Neural cell (in vitro differentiated cells): Measurements from ENCODE around the gene CYTH3. TPM values are rescaled to one million over a fixed set of nuclear protein-coding genes. Genes with fewer than 3 reads are reported as not detected.

Experiments
- H2AFZ ChIP-seq: fragments of 200-600, 300-800 bp; sonication (generic), shearing (Covaris generic); 2 replicates; pipeline ENCODE4 v1.6.0; 2014; ENCODE audit warnings: low read depth, mild to moderate bottlenecking, antibody characterized with exemption, low read length, moderate library complexity
- H3F3A ChIP-seq: fragments of 200-600 bp; shearing (Covaris generic); 2 replicates; pipeline ENCODE4 v1.6.1; 2016; ENCODE audit warnings: mild to moderate bottlenecking, moderate library complexity, mixed read lengths, antibody characterized with exemption, low read length; ENCODE audit not compliant: insufficient read depth, poor library complexity, severe bottlenecking
- H3K27ac ChIP-seq: fragments of 200-600, 300-800 bp; sonication (generic), shearing (Covaris generic); 2 replicates; pipeline ENCODE4 v1.5.1; 2014; ENCODE audit warnings: mild to moderate bottlenecking, low read length, moderate library complexity
- H3K27me3 ChIP-seq: fragments of 300-800, 200-600 bp; sonication (generic), shearing (Covaris generic); 2 replicates; pipeline ENCODE4 v1.6.0; 2014; ENCODE audit warnings: mild to moderate bottlenecking, low read depth, low read length, moderate library complexity; ENCODE audit not compliant: insufficient read depth
- H3K36me3 ChIP-seq: fragments of 300-800, 200-600 bp; sonication (generic), shearing (Covaris generic); 2 replicates; pipeline ENCODE4 v1.5.1; 2014; ENCODE audit warnings: mild to moderate bottlenecking, antibody characterized with exemption, low read length, moderate library complexity; ENCODE audit not compliant: insufficient read depth
- H3K4me2 ChIP-seq: fragments of 300-800, 200-600 bp; sonication (generic), shearing (Covaris generic); 2 replicates; pipeline ENCODE4 v1.6.0; 2014; ENCODE audit warnings: mild to moderate bottlenecking, low read length
- H3K4me3 ChIP-seq: fragments of 300-800, 200-600 bp; sonication (generic), shearing (Covaris generic); 2 replicates; pipeline ENCODE4 v1.5.1; 2014; ENCODE audit warnings: mild to moderate bottlenecking, low read length, moderate library complexity
- H3K79me2 ChIP-seq: fragments of 200-600 bp; shearing (Covaris generic); replicated peaks from 2 replicates; pipeline ENCODE4 v1.6.0; 2014; ENCODE audit warnings: mild to moderate bottlenecking, low read length, moderate library complexity; ENCODE audit not compliant: insufficient read depth
- H3K9ac ChIP-seq: fragments of 300-800, 200-600 bp; sonication (generic), shearing (Covaris generic); 2 replicates; pipeline ENCODE4 v1.6.1; 2016; ENCODE audit warnings: mild to moderate bottlenecking, low read length, mixed read lengths
- H3K9me2 ChIP-seq: fragments of 200-600 bp; shearing (Covaris generic); 2 replicates; pipeline ENCODE4 v1.6.1; 2016; ENCODE audit warnings: mild to moderate bottlenecking, low read length, mixed read lengths; ENCODE audit not compliant: insufficient read depth
- H3K9me3 ChIP-seq: fragments of 200-600, 300-800 bp; sonication (generic), shearing (Covaris generic); 2 replicates; pipeline ENCODE4 v1.6.1; 2016; ENCODE audit warnings: mild to moderate bottlenecking, mixed run types, low read length, moderate library complexity, mixed read lengths
- H4K20me1 ChIP-seq: fragments of 200-600 bp; shearing (Covaris generic); 2 replicates; pipeline ENCODE4 v1.6.1; 2016; ENCODE audit warnings: mild to moderate bottlenecking, mixed run types; ENCODE audit not compliant: insufficient read depth
- EP300 ChIP-seq: fragments of 450-650 bp; conservative IDR thresholded peaks from 2 replicates; pipeline ENCODE4 v1.6.1; 2014; ENCODE audit warnings: antibody characterized with exemption, mild to moderate bottlenecking, moderate library complexity; ENCODE audit not compliant: poor library complexity, severe bottlenecking
- EZH2 ChIP-seq: fragments of 200-600, 300-800 bp; shearing (Covaris generic), sonication (generic); IDR thresholded peaks from 2 replicates; pipeline ENCODE4 v1.6.1; 2014; ENCODE audit warnings: antibody characterized with exemption, low read length, borderline replicate concordance, mild to moderate bottlenecking; ENCODE audit not compliant: insufficient read depth, poor library complexity, severe bottlenecking
- MXI1 ChIP-seq: fragments of 450-650 bp; conservative IDR thresholded peaks from 2 replicates; pipeline ENCODE4 v1.6.1; 2014; ENCODE audit warnings: antibody characterized with exemption, mild to moderate bottlenecking; ENCODE audit not compliant: poor library complexity, severe bottlenecking
- POLR2AphosphoS5 ChIP-seq: IDR thresholded peaks from 2 replicates; pipeline ENCODE4 v1.6.1; 2012
- RAD21 ChIP-seq: fragments of 450-650 bp; conservative IDR thresholded peaks from 2 replicates; pipeline ENCODE4 v1.6.1; 2014; ENCODE audit warnings: antibody characterized with exemption, mild to moderate bottlenecking, moderate library complexity
- REST ChIP-seq: IDR thresholded peaks from 2 replicates; pipeline ENCODE4 v1.6.1; 2012; ENCODE audit warnings: borderline replicate concordance
- SMC3 ChIP-seq: fragments of 450-650 bp; conservative IDR thresholded peaks from 2 replicates; pipeline ENCODE4 v1.6.1; 2014; ENCODE audit warnings: antibody characterized with exemption, mild to moderate bottlenecking, moderate library complexity; ENCODE audit not compliant: poor library complexity
- TAF1 ChIP-seq: IDR thresholded peaks from 2 replicates; pipeline ENCODE4 v1.6.1; 2012; ENCODE audit warnings: low read depth
- polyA plus RNA-seq: library from polyadenylated mRNA; depleted of rRNA; stranded (reverse); fragments of >200 nt; gene quantifications from 2 replicates; pipeline ENCODE4 v1.2.3, GENCODE V29; 2014
- TF ChIP-seq, protein P1 (sequence below): fragments of 450-650 bp; IDR thresholded peaks from 2 replicates; pipeline ENCODE4 v1.5.1; 2014; ENCODE audit warnings: antibody characterized with exemption, mild to moderate bottlenecking, moderate library complexity; ENCODE audit not compliant: poor library complexity, severe bottlenecking

The CYTH3 gene
- polyA plus RNA-seq, 1 donor from 2014 or later, result 33.9 TPM

GRCh38 chr7:6172224-6172909 lies 100.1 kb downstream of the CYTH3 start:
- TF ChIP-seq EP300 (no peak), POLR2AphosphoS5 (no peak), REST (no peak), RAD21 (no peak), SMC3 (no peak), TAF1 (no peak), EZH2 (no peak), MXI1 (no peak)
- TF ChIP-seq, protein P1, sequence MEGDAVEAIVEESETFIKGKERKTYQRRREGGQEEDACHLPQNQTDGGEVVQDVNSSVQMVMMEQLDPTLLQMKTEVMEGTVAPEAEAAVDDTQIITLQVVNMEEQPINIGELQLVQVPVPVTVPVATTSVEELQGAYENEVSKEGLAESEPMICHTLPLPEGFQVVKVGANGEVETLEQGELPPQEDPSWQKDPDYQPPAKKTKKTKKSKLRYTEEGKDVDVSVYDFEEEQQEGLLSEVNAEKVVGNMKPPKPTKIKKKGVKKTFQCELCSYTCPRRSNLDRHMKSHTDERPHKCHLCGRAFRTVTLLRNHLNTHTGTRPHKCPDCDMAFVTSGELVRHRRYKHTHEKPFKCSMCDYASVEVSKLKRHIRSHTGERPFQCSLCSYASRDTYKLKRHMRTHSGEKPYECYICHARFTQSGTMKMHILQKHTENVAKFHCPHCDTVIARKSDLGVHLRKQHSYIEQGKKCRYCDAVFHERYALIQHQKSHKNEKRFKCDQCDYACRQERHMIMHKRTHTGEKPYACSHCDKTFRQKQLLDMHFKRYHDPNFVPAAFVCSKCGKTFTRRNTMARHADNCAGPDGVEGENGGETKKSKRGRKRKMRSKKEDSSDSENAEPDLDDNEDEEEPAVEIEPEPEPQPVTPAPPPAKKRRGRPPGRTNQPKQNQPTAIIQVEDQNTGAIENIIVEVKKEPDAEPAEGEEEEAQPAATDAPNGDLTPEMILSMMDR, result no peak
- no peaks in the 10 kb centered on the region for H3K27me3 ChIP-seq
- H3K9me2 ChIP-seq, result no peaks in the 10 kb centered on the region
- H3F3A ChIP-seq, result no peaks in the 10 kb centered on the region
- no peak overlapping the region for H3K27ac ChIP-seq
- H3K9me3 ChIP-seq, result no peaks in the 10 kb centered on the region
- H2AFZ ChIP-seq, result no peak overlapping the region
- no peak overlapping the region for H3K4me2 ChIP-seq
- no peak overlapping the region for H3K4me3 ChIP-seq
- no peaks in the 10 kb centered on the region for H4K20me1 ChIP-seq
- H3K36me3 ChIP-seq, result no peaks in the 10 kb centered on the region
- H3K9ac ChIP-seq, result no peak overlapping the region
- no peaks in the 10 kb centered on the region for H3K79me2 ChIP-seq

DNA sequence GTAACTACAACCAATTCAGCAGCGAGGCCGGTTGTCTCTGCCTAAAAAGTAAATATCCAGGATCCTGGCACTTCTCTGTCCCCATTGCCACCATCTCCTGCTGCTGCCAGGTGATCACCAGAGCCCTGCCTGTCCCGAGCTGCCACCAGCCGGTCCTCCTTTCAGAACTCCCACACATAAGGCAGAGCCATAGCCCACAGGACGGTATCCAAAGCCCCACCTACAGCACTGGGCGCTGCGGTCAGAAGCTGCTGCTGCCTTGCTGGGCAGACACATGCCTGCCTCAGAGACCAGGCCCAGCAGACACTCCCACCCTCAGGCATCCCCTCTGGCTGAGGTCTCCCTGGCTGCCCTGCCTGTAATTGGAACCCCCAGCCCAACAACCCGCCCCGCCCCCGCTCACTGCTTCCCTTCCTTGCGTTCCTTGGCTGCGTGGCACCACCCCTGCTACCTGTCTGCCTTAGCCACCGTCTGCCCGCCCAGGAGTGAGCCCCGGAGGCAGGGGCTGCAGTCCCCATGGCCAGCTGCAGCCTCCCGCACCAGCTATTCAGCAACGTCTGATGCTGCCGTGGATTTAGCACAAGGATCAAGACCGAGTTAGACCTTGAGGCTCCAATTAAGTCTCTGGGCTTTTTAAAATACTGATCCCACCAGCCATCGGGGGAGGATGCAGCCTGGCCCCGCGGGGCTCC lies 100.7 kb downstream of the CYTH3 start:
- H3K27me3 ChIP-seq, result no peaks in the 10 kb centered on the region
- H4K20me1 ChIP-seq, result no peaks in the 10 kb centered on the region
- no peak overlapping the region for H2AFZ ChIP-seq
- H3K4me2 ChIP-seq, result no peak overlapping the region
- H3K9me3 ChIP-seq, result no peaks in the 10 kb centered on the region
- no peaks in the 10 kb centered on the region for H3K9me2 ChIP-seq
- TF ChIP-seq POLR2AphosphoS5 (no peak), MXI1 (no peak), EZH2 (no peak), SMC3 (no peak), EP300 (no peak), REST (no peak), RAD21 (no peak), TAF1 (no peak)
- TF ChIP-seq, protein P1, result no peak
- H3K9ac ChIP-seq, result no peak overlapping the region
- no peak overlapping the region for H3K4me3 ChIP-seq
- H3K36me3 ChIP-seq, result no peaks in the 10 kb centered on the region
- H3K79me2 ChIP-seq, result no peaks in the 10 kb centered on the region
- no peak overlapping the region for H3K27ac ChIP-seq
- H3F3A ChIP-seq, result no peaks in the 10 kb centered on the region
